Neuronal stem cell (in vitro differentiated cells): Measurements from ENCODE around the gene EFTUD2.
A peak's percentile ranks its signal among the peaks of the same experiment; 100 is the strongest.

Experiments used
- DNase-seq: peaks from one replicate; pipeline ENCODE4 v3.0.0-alpha.2; 2013; ENCODE audit warnings: low spot score
- H2AFZ ChIP-seq: one replicate; pipeline ENCODE4 v1.6.1; 2013; ENCODE audit warnings: mild to moderate bottlenecking, low read length, inconsistent platforms
- H2AK5ac ChIP-seq: 2 replicates; pipeline ENCODE4 v1.6.1; 2013; ENCODE audit warnings: low read depth, mild to moderate bottlenecking, inconsistent platforms, low read length, moderate library complexity, mixed read lengths
- H2BK120ac ChIP-seq: 2 replicates; pipeline ENCODE4 v1.6.1; 2013; ENCODE audit warnings: low read depth, mild to moderate bottlenecking, inconsistent platforms, low read length, moderate library complexity, mixed read lengths
- H2BK12ac ChIP-seq: one replicate; pipeline ENCODE4 v1.6.1; 2013; ENCODE audit warnings: low read length, inconsistent platforms
- H2BK15ac ChIP-seq: 2 replicates; pipeline ENCODE4 v1.6.1; 2013; ENCODE audit warnings: mild to moderate bottlenecking, low read length, inconsistent platforms, mixed read lengths
- H2BK5ac ChIP-seq: one replicate; pipeline ENCODE4 v1.6.1; 2013; ENCODE audit warnings: inconsistent platforms, mild to moderate bottlenecking, low read length, moderate library complexity
- H3K14ac ChIP-seq: one replicate; pipeline ENCODE4 v1.6.1; 2013; ENCODE audit warnings: low read length, inconsistent platforms
- H3K18ac ChIP-seq: 2 replicates; pipeline ENCODE4 v1.6.1; 2013; ENCODE audit warnings: low read length, inconsistent platforms
- H3K23ac ChIP-seq: 2 replicates; pipeline ENCODE4 v1.6.1; 2013; ENCODE audit warnings: low read depth, mild to moderate bottlenecking, mixed read lengths, low read length, inconsistent platforms; ENCODE audit not compliant: poor library complexity
- H3K27ac ChIP-seq: replicated peaks from 3 replicates; pipeline ENCODE4 v1.5.1; 2013; ENCODE audit warnings: low read length, inconsistent platforms
- H3K27me3 ChIP-seq, 3 experiments: 2 replicates each; pipeline ENCODE4 v1.6.1; 2013; ENCODE audit warnings: low read length in 3 of 3, mild to moderate bottlenecking in 2 of 3, inconsistent platforms in 1 of 3, low read depth in 1 of 3, mixed read lengths in 1 of 3, moderate library complexity in 1 of 3; ENCODE audit not compliant: control insufficient read depth in 3 of 3, insufficient read depth in 3 of 3
- H3K36me3 ChIP-seq, 2 donors: replicated peaks in 1 of 2; 2 replicates each; pipeline ENCODE4 v1.6.1; 2013; ENCODE audit warnings: low read length in 2 of 2; ENCODE audit not compliant: control insufficient read depth in 2 of 2, insufficient read depth in 2 of 2
- H3K4ac ChIP-seq: 2 replicates; pipeline ENCODE4 v1.6.1; 2013; ENCODE audit warnings: inconsistent platforms, mild to moderate bottlenecking, low read length, moderate library complexity
- H3K4me1 ChIP-seq, 2 donors: 1 replicate in 1 of 2; 2 replicates in 1 of 2; pipeline ENCODE4 v1.6.1; 2013; ENCODE audit warnings: low read length in 2 of 2, low read depth in 1 of 2; ENCODE audit not compliant: control insufficient read depth in 2 of 2, insufficient read depth in 1 of 2
- H3K4me2 ChIP-seq: one replicate; pipeline ENCODE4 v1.6.1; 2013; ENCODE audit warnings: mild to moderate bottlenecking, low read length, inconsistent platforms; ENCODE audit not compliant: insufficient read depth, poor library complexity, severe bottlenecking
- H3K4me3 ChIP-seq, 2 donors: 2 replicates each; pipeline ENCODE4 v1.5.1; 2013; ENCODE audit warnings: low read length in 2 of 2, mild to moderate bottlenecking in 2 of 2, inconsistent platforms in 1 of 2, moderate library complexity in 1 of 2
- H3K79me1 ChIP-seq: one replicate; pipeline ENCODE4 v1.6.1; 2013; ENCODE audit warnings: low read depth, mild to moderate bottlenecking, inconsistent platforms, low read length, moderate library complexity
- H3K9ac ChIP-seq: one replicate; pipeline ENCODE4 v1.6.1; 2013; ENCODE audit warnings: mild to moderate bottlenecking, low read depth, low read length, inconsistent platforms; ENCODE audit not compliant: poor library complexity
- H3K9me3 ChIP-seq, 2 donors: replicated peaks in 1 of 2; 2 replicates each; pipeline versions ENCODE3 to v1.6.1; 2013; ENCODE audit warnings: low read length in 2 of 2, mild to moderate bottlenecking in 2 of 2, inconsistent platforms in 1 of 2, low read depth in 1 of 2, mixed read lengths in 1 of 2, moderate library complexity in 1 of 2; ENCODE audit not compliant: control insufficient read depth in 2 of 2, insufficient read depth in 1 of 2
- H4K8ac ChIP-seq: one replicate; pipeline ENCODE4 v1.6.1; 2013; ENCODE audit warnings: low read depth, mild to moderate bottlenecking, inconsistent platforms, low read length, moderate library complexity
- H4K91ac ChIP-seq: one replicate; pipeline ENCODE4 v1.6.1; 2013; ENCODE audit warnings: low read length, low read depth, mild to moderate bottlenecking, inconsistent platforms; ENCODE audit not compliant: poor library complexity
- WGBS, 2 donors: extraction: QIAGEN DNeasy Blood & Tissue Kit; methylation state at CpG; one replicate each; pipeline ENCODE4 v1.1.7; 2013; ENCODE audit warnings: missing lambda C conversion rate in 2 of 2, mixed read lengths in 1 of 2; ENCODE audit not compliant: insufficient read length in 2 of 2, insufficient replicate concordance in 1 of 2; ENCODE audit errors: extremely low coverage in 2 of 2; 5-methylcytosine and 5-hydroxymethylcytosine counted together

EFTUD2 gene

GRCh38 chr17:44919411-44919810, 20.2 kb upstream of the EFTUD2 start:
- no peak for DNase-seq
- peaks cover 14 to 28% of the 10 kb centered on the region in 2 donors for H3K4me1 ChIP-seq
- H3K14ac ChIP-seq: no peak overlapping the region
- H3K4ac ChIP-seq: no peak overlapping the region
- WGBS, 2 donors: no CpG with 5 or more reads among the region's 2 CpGs
- no peak overlapping the region for H2BK120ac ChIP-seq
- peak overlapping the region; percentile 44 for H2AK5ac ChIP-seq
- no peak overlapping the region for H3K9ac ChIP-seq
- no peak overlapping the region for H3K4me3 ChIP-seq
- H3K23ac ChIP-seq: no peak overlapping the region
- H2AFZ ChIP-seq: peak overlapping the region; percentile 66
- no peak overlapping the region for H3K18ac ChIP-seq
- H3K79me1 ChIP-seq: no peaks in the 10 kb centered on the region
- no peaks in the 10 kb centered on the region for H3K36me3 ChIP-seq
- peak overlapping the region; percentile 34 for H2BK15ac ChIP-seq
- no peak overlapping the region for H3K27ac ChIP-seq
- H2BK12ac ChIP-seq: no peak overlapping the region
- peaks cover 0 to 16% (median under 1%) of the 10 kb centered on the region in 3 experiments for H3K27me3 ChIP-seq
- no peaks in the 10 kb centered on the region for H3K9me3 ChIP-seq
- H4K8ac ChIP-seq: no peak overlapping the region
- H3K4me2 ChIP-seq: no peak overlapping the region
- peak overlapping the region; percentile 23 for H4K91ac ChIP-seq
- no peak overlapping the region for H2BK5ac ChIP-seq

- peaks cover 0 to 22% (median 9%) of the 10 kb centered on the region in 3 experiments for H3K27me3 ChIP-seq
- no peak overlapping the region for H3K23ac ChIP-seq
- H3K9me3 ChIP-seq: no peaks in the 10 kb centered on the region
- WGBS, 2 donors: no CpG with 5 or more reads among the region's 2 CpGs
- H2AK5ac ChIP-seq: no peak overlapping the region
- H3K27ac ChIP-seq: no peak overlapping the region
- no peak overlapping the region for H4K91ac ChIP-seq
- H3K4me3 ChIP-seq: no peak overlapping the region
- H3K36me3 ChIP-seq: no peaks in the 10 kb centered on the region
- H3K9ac ChIP-seq: no peak overlapping the region
- H2AFZ ChIP-seq: no peak overlapping the region
- H2BK12ac ChIP-seq: no peak overlapping the region
- no peaks in the 10 kb centered on the region for H3K79me1 ChIP-seq
- H3K4me1 ChIP-seq: peaks cover 14 to 27% of the 10 kb centered on the region in 2 donors
- no peak overlapping the region for H2BK15ac ChIP-seq
- H3K4ac ChIP-seq: no peak overlapping the region
- no peak overlapping the region for H2BK120ac ChIP-seq
- no peak overlapping the region for H4K8ac ChIP-seq
- no peak overlapping the region for H2BK5ac ChIP-seq
- no peak for DNase-seq
- H3K14ac ChIP-seq: no peak overlapping the region
- no peak overlapping the region for H3K4me2 ChIP-seq
- H3K18ac ChIP-seq: no peak overlapping the region
Measured at GRCh38 chr17:44918006-44918405, 18.8 kb upstream of the EFTUD2 start.

- Histone ChIP-seq H3K9me3 (no peaks in the 10 kb centered on the region), H2BK12ac (no peak overlapping the region), H3K79me1 (no peaks in the 10 kb centered on the region), H2BK15ac (no peak overlapping the region), H4K91ac (no peak overlapping the region), H3K36me3 (no peaks in the 10 kb centered on the region), H3K23ac (no peak overlapping the region), H3K27me3 (peaks cover 0 to 26% (median 13%) of the 10 kb centered on the region in 3 experiments), H3K18ac (no peak overlapping the region), H3K9ac (no peak overlapping the region), H3K4ac (no peak overlapping the region), H3K4me3 (no peak overlapping the region), H3K4me1 (peaks cover 14 to 24% of the 10 kb centered on the region in 2 donors), H2BK120ac (no peak overlapping the region), H2AK5ac (peak overlapping the region; percentile 35), H3K14ac (peak overlapping the region; percentile 1), H3K27ac (no peak overlapping the region), H3K4me2 (no peak overlapping the region), H2BK5ac (no peak overlapping the region), H4K8ac (no peak overlapping the region), H2AFZ (no peak overlapping the region)
- WGBS, 2 donors: no CpG with 5 or more reads among the region's 6 CpGs
- DNase-seq: no peak
Measured at GRCh38 chr17:44917456-44917855, 18.2 kb upstream of the EFTUD2 start.

GRCh38 chr17:44916781-44917241, 17.6 kb upstream of the EFTUD2 start:
- no CpG with 5 or more reads among the region's 10 CpGs for WGBS, 2 donors
- Histone ChIP-seq H2BK15ac (peak overlapping the region; percentile 72), H3K23ac (no peak overlapping the region), H3K4me3 (no peak overlapping the region), H2AK5ac (peak overlapping the region; percentile 86), H4K91ac (no peak overlapping the region), H3K18ac (peak overlapping the region; percentile 60), H4K8ac (no peak overlapping the region), H3K4me1 (peaks cover 14 to 22% of the 10 kb centered on the region in 2 donors), H3K4ac (no peak overlapping the region), H3K27ac (no peak overlapping the region), H3K14ac (no peak overlapping the region), H3K27me3 (peaks cover 0 to 26% (median 17%) of the 10 kb centered on the region in 3 experiments), H3K36me3 (no peaks in the 10 kb centered on the region), H3K9ac (no peak overlapping the region), H2BK120ac (peak overlapping the region; percentile 29), H2AFZ (peak overlapping the region; percentile 77), H3K79me1 (no peaks in the 10 kb centered on the region), H2BK12ac (no peak overlapping the region), H3K9me3 (no peaks in the 10 kb centered on the region), H2BK5ac (no peak overlapping the region), H3K4me2 (no peak overlapping the region)
- no peak for DNase-seq
